Ishikawa (cell line): ENCODE results near the gene ARHGEF39.

ENCODE experiments used
- TEAD4 ChIP-seq: IDR thresholded peaks from 2 replicates; pipeline ENCODE4 v1.6.1; 2012
- YY1 ChIP-seq: IDR thresholded peaks from 2 replicates; pipeline ENCODE4 v1.6.1; 2012; ENCODE audit warnings: low read depth

- TF ChIP-seq TEAD4 (no peak), YY1 (no peak)
Observed at GRCh38 chr9:35691334-35691650, 26.3 kb upstream of the ARHGEF39 start.
